GM18505 (cell line): ENCODE results near the gene TMEM53.

Experiments used
- ATAC-seq: cut with Tn5 transposase; IDR thresholded peaks from one replicate; pipeline ENCODE4 v1.9.1; 2021; ENCODE audit not compliant: unreplicated experiment
- POLR2A ChIP-seq: IDR thresholded peaks from 4 replicates; pipeline ENCODE4 v1.6.1; 2011; ENCODE audit warnings: borderline replicate concordance; ENCODE audit not compliant: insufficient read depth, insufficient read length; ENCODE audit errors: extremely low read depth

The TMEM53 gene

GRCh38 chr1:44653107-44653964 is 20.9 kb downstream of the TMEM53 start:
- no peak for TF ChIP-seq POLR2A
- ATAC-seq = no peak

DNA sequence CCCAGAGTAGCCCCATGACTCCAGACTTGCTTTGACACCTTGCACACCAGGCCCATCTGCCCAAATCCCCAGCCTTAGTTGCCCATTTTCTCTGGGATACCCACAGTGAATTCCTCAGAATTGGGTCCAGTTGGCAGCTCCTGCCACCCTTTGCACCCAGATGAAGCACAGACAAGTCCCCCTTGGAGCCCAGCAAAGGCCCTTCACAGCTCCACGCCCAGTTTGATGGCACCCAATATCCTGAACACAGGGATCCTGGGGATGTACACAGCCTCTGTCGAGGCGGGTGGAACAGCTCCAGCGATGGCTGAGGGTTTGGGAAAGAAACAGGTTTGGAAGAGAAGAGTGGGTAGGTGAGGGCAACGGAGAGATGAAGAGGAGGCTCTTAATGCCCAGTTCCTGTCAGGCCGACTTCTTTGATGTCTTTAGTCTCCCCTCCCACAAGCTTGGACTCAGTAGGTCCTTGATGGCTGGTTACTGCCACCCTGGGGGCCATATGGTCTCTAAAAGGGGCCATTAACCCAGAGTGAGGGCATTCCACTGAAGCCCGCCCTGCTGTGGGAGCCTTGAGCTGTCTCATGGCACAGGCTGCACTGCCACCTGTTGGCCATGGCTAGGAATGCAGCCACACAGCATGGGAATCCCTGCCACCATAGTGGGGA is 21.7 kb downstream of the TMEM53 start:
- no peak for ATAC-seq
- TF ChIP-seq POLR2A = no peak

DNA sequence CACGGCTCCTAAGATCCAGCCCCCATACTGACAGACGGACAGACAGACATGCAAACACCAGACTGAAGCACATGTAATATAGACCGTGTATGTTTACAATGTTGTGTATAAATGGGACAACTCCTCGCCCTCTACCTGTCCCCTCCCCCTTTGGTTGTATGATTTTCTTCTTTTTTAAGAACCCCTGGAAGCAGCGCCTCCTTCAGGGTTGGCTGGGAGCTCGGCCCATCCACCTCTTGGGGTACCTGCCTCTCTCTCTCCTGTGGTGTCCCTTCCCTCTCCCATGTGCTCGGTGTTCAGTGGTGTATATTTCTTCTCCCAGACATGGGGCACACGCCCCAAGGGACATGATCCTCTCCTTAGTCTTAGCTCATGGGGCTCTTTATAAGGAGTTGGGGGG is 23.2 kb downstream of the TMEM53 start:
- ATAC-seq = no peak
- no peak for TF ChIP-seq POLR2A

GRCh38 chr1:44650159-44650831 is 24.0 kb downstream of the TMEM53 start:
- TF ChIP-seq POLR2A = no peak
- ATAC-seq = no peak

DNA sequence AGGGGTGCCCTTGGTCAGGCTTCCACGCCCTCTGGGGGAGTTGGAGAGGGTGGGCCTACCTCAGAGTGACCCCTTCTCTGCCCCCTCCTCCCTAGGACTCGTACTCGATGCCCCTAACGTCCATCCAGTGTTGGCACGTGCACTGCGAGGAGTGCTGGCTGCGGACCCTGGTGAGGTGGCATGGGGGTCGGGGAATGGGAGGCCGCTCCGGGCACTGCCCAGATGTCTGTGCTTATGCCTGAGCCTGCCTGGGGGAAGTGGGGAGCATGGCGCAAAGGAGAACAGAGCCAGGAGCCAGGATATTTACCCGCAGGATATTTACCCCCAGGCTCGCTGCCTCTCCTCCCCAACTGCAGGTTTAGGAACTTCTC is 24.5 kb downstream of the TMEM53 start:
- no peak for TF ChIP-seq POLR2A
- no peak for ATAC-seq

DNA sequence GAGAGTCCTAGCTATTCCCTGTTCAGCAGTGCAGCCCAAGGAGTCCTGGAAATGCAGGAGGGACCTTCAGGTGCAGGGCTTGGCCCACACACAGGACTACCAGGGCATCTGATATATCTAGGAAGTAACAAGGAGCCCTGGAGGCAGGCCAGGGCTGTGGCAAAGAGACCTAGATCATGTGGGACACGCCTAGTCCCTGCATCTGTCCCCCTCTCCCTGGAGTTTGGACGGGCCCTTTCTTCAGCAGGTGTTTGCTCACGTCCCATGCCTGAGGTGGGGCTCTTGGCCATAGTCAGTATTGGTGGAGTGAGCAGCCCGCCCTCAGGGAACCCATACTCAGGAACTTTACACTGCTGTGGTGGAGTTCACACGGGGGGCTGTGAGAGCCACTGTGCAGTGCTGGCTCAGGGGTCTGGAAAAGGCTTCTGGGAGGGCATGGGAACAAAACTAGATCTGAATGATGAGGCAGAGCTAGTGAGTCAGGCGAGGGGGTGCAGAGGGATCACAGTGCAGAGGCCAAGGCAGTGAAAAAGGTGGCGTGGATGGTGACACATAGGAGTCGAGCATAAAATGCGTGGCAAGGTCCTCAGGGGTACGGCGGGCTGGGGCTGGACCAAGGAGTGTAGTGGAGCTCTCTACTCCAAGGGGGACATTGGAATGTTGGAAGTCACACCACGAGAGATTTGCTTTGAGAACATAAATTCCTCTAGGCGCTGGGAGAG is 25.6 kb downstream of the TMEM53 start:
- TF ChIP-seq POLR2A = no peak
- ATAC-seq = no peak

DNA sequence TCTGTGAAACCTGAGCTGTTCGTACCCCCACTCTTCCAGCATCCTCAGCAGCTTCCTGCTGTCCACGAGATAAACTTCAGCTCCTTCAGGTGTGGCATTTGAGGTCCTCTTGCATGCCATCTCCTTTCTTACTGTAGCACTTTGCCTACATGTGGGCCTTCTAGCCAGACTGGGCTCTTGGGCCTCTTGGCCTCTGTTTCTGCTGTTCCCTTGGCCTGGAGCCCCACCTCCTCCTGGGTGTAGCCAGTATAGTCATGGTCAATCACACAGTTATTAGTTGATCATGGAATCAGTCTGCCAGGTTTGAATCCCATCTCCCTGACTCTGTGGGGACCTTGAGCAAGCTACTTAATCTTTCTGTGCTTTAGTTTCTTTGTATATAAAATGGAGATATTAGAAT is 26.4 kb downstream of the TMEM53 start:
- TF ChIP-seq POLR2A = no peak
- ATAC-seq = no peak

DNA sequence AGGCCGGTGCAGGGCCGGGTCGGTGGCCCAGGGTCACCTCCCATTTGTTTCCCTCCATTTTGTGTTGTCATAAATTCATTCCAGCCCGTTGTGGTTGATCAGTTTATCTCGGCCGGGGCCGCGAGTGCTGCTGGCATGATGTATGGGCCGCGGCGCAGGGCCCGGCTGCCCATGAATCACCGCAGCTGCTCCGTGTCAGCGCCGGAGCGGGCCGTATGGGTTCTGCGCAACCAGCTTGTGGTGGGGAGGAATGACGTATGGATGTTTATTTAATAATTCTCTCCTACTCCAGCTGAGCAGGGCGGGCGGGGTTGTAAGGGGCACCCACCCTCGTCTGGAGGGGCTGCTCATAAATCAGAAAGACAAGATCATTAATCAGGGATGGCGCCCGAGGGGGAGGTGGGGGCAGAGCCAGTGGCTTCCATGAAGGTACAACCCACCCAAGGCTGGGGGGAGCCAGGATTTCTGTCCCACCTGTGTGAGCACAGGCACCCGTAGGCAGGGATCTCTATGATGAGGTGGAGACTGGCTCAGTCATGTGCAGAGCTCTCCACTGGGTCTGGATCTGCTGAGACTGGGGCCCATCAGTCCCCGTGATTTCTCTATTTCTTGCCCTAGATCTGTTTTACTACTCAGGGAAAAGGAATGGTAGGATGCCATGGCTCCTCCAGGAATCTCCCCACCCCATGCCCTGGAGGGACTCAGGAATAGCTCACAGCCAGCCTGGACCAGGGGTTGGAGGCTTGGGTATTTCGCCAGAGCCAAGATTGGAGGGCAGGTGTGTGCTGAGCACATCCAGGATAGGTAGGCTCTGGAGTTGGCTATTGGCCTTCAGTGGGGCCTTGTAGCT is 27.8 kb downstream of the TMEM53 start:
- no peak for ATAC-seq
- TF ChIP-seq POLR2A = no peak

DNA sequence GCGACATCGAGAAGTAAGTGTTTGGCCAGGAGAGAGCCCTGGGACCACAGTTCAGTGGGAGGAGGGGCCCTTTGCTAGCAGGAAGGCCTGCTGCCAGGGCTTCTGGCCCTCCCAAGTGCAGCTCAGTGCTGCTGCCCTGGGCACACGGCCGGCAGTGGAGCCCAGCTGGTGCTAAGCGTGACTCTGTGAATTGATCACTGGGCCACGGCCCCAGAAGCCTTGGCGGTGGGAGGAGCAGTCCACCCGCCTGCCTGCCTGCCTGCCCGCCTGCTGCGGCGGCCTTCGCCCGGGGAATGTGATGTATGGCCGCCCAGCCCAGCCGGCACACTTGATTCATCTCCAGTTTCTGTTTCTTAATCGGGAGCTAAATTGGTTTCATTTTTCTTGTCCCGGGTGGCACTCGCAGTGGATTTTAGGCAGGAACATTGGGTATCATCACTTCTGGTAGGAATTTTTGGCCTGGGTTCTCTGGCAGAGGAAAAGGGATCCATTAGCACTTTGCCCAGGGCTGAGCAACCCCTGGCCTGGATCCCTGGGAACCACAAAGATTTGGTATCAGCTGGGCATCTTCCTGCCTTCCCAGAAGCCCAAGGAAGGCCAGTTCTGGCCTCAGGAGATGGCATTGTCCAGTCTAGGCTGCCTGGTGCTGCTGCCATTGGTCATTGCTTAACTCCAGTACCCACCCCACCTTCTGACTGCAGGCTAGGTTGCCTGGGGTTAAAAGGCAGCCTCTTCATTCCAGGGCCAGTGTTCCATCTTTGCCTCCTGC is 28.6 kb downstream of the TMEM53 start:
- no peak for TF ChIP-seq POLR2A
- ATAC-seq = no peak

DNA sequence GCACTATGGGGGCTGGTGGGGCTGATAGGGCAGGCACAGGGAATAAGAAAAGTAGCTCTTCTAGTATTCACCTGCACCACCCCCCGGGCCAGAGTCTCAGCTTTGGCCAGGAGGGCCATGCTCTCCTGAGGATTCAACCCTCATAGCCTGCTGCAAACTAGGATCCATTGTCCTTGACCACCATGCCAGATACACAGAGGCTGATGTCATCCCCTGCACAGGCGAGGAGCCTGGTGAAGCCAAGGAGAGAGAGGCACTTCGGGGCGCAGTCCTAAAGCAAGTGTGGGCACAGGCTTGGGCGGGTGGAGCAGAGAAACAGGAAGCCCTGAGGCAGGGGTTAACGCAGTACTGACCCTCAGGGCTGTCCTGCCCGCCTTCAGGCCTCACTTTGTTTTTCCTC is 29.5 kb downstream of the TMEM53 start:
- no peak for TF ChIP-seq POLR2A
- no peak for ATAC-seq

- ATAC-seq = no peak
- no peak for TF ChIP-seq POLR2A
Observed at GRCh38 chr1:44643721-44644334, 30.5 kb downstream of the TMEM53 start.
